Right lobe of liver (tissue), 6 donors: ENCODE data around the gene GPR22. TPM values are rescaled to one million over a fixed set of nuclear protein-coding genes. Genes with fewer than 3 reads are reported as not detected.

Source experiments
- ATAC-seq, 4 donors: fragments of 200-7000 bp; cut with Tn5 transposase; one replicate each; pipeline ENCODE4 v1.9.1; 2020; ENCODE audit warnings: mild to moderate bottlenecking in 4 of 4, moderate library complexity in 4 of 4
- DNase-seq, 3 donors: peaks; one replicate each; pipeline ENCODE4 v3.0.0-alpha.2; 2020
- H3K27ac ChIP-seq, 3 donors: fragments of 200-600 bp; one replicate each; pipeline ENCODE4 v1.8.0; 2022
- H3K27me3 ChIP-seq, 2 donors: fragments of 200-600 bp; one replicate each; pipeline ENCODE4 v1.8.0; 2022
- H3K36me3 ChIP-seq, 4 donors: fragments of 200-600 bp; sonication (generic) in 1 of 4; one replicate each; pipeline versions ENCODE4 v1.5.1 to v1.8.0; 2017 to 2022; ENCODE audit warnings: control low read depth in 1 of 4
- H3K4me1 ChIP-seq, 4 donors: fragments of 200-600 bp; sonication (generic) in 1 of 4; one replicate each; pipeline versions ENCODE4 v1.5.1 to v1.8.0; 2017 to 2022; ENCODE audit warnings: control low read depth in 1 of 4
- H3K4me3 ChIP-seq, 3 donors: fragments of 200-600 bp; one replicate each; pipeline ENCODE4 v1.8.0; 2022
- H3K9me3 ChIP-seq, 4 donors: fragments of 200-600 bp; sonication (generic) in 1 of 4; one replicate each; pipeline versions ENCODE4 v1.5.1 to v1.8.0; 2017 to 2022; ENCODE audit warnings: control low read depth in 1 of 4
- POLR2A ChIP-seq: fragments of 450-650 bp; IDR thresholded peaks from one replicate; pipeline ENCODE4 v1.6.1; 2017; ENCODE audit warnings: antibody characterized with exemption, mild to moderate bottlenecking
- WGBS: methylation state at CpG from one replicate; pipeline ENCODE4 v1.1.6; 2018; ENCODE audit warnings: low coverage, low lambda C conversion rate; ENCODE audit not compliant: insufficient coverage; ENCODE audit errors: missing lambda C conversion rate; 5-methylcytosine and 5-hydroxymethylcytosine counted together
- intact Hi-C, 2 donors: fragments of 100-400 bp; cut with DNase I; formaldehyde crosslinking; loops; one replicate each; pipeline versions ENCODE4 v1.11.2 to v1.14.1; 2022
- total RNA-seq, 6 experiments: library from RNA; depleted of rRNA in 2 of 6; stranded (reverse); fragments of >200 nt in 2 of 6; fragmentation: NEBNext Ultra II Directional in 3 of 6; extraction: Animal tissue kit (Norgen Biotek cat#: 25700) in 3 of 6; gene quantifications; one replicate each; pipeline versions ENCODE4 v1.1.0 to v1.2.4, GENCODE V29; 2016 to 2023
- TF ChIP-seq, protein P1 (sequence below), 4 donors: fragments of 200-600 bp in 3 of 4; fragments of 450-650 bp in 1 of 4; IDR thresholded peaks; one replicate each; pipeline versions ENCODE4 v1.5.1 to v1.8.0; 2016 to 2022; ENCODE audit warnings: antibody characterized with exemption in 4 of 4, mild to moderate bottlenecking in 2 of 4
- donor health status: DM: no; HTN: yes; CAD: no.
- donor health status: DM: no; HTN: no; CAD: no.
- donor health status: DM: no; HTN: no; CAD: no.
- donor health status: DM: no; HTN: yes; CAD: no.
- donor health status: DM: no; HTN: yes; CAD: no.

The GPR22 gene
- total RNA-seq, 6 experiments from 2014 or later: not detected

- H3K4me1 ChIP-seq: no peaks in the 10 kb centered on the region
- H3K4me3 ChIP-seq: no peak overlapping the region
- no peaks in the 10 kb centered on the region for H3K36me3 ChIP-seq
- H3K27me3 ChIP-seq: no peaks in the 10 kb centered on the region
- DNase-seq: no peak
- WGBS: 67% methylated on average over 2 of the region's 2 CpGs
- no peaks in the 10 kb centered on the region for H3K9me3 ChIP-seq
- TF ChIP-seq, protein P1, sequence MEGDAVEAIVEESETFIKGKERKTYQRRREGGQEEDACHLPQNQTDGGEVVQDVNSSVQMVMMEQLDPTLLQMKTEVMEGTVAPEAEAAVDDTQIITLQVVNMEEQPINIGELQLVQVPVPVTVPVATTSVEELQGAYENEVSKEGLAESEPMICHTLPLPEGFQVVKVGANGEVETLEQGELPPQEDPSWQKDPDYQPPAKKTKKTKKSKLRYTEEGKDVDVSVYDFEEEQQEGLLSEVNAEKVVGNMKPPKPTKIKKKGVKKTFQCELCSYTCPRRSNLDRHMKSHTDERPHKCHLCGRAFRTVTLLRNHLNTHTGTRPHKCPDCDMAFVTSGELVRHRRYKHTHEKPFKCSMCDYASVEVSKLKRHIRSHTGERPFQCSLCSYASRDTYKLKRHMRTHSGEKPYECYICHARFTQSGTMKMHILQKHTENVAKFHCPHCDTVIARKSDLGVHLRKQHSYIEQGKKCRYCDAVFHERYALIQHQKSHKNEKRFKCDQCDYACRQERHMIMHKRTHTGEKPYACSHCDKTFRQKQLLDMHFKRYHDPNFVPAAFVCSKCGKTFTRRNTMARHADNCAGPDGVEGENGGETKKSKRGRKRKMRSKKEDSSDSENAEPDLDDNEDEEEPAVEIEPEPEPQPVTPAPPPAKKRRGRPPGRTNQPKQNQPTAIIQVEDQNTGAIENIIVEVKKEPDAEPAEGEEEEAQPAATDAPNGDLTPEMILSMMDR (IDR thresholded peaks at IDR 0.05): no peak
- no peak for TF ChIP-seq POLR2A
- ATAC-seq: peak; percentile 40 to 60 (median 57)
- intact Hi-C loops: no loop called here
- H3K27ac ChIP-seq: no peak overlapping the region
Observed at GRCh38 chr7:107479303-107479702, 9.4 kb downstream of the GPR22 start.

- intact Hi-C loops: no loop called here
- H3K4me1 ChIP-seq: no peaks in the 10 kb centered on the region
- no peak for TF ChIP-seq POLR2A
- TF ChIP-seq, protein P1 (IDR thresholded peaks at IDR 0.05): no peak
- no peaks in the 10 kb centered on the region for H3K9me3 ChIP-seq
- no peak overlapping the region for H3K27ac ChIP-seq
- H3K36me3 ChIP-seq: no peaks in the 10 kb centered on the region
- ATAC-seq: no peak
- 83% methylated on average over 3 of the region's 3 CpGs for WGBS
- no peak overlapping the region for H3K4me3 ChIP-seq
- no peak for DNase-seq
- no peaks in the 10 kb centered on the region for H3K27me3 ChIP-seq
Observed at GRCh38 chr7:107480932-107481331, 11.1 kb downstream of the GPR22 start.

GRCh38 chr7:107482571-107482970 is 12.7 kb downstream of the GPR22 start:
- H3K36me3 ChIP-seq: no peaks in the 10 kb centered on the region
- H3K9me3 ChIP-seq: no peaks in the 10 kb centered on the region
- DNase-seq (no peak), ATAC-seq (no peak)
- 88% methylated on average over 1 of the region's 1 CpG for whole genome bisulfite sequencing
- H3K4me1 ChIP-seq: no peaks in the 10 kb centered on the region
- no peak overlapping the region for H3K27ac ChIP-seq
- H3K4me3 ChIP-seq: no peak overlapping the region
- intact Hi-C loops: no loop called here
- TF ChIP-seq, protein P1 (IDR thresholded peaks at IDR 0.05): no peak
- no peak for TF ChIP-seq POLR2A
- no peaks in the 10 kb centered on the region for H3K27me3 ChIP-seq

GRCh38 chr7:107486041-107486440 is 16.2 kb downstream of the GPR22 start:
- DNase-seq (no peak), ATAC-seq (no peak)
- intact Hi-C loops: no loop called here
- H3K9me3 ChIP-seq: no peaks in the 10 kb centered on the region
- H3K4me1 ChIP-seq: no peaks in the 10 kb centered on the region
- TF ChIP-seq, protein P1 (IDR thresholded peaks at IDR 0.05): no peak
- no peak for TF ChIP-seq POLR2A
- no peak overlapping the region for H3K4me3 ChIP-seq
- H3K27me3 ChIP-seq: no peaks in the 10 kb centered on the region
- H3K27ac ChIP-seq: no peak overlapping the region
- 81% methylated on average over 3 of the region's 3 CpGs for WGBS
- no peaks in the 10 kb centered on the region for H3K36me3 ChIP-seq

DNA sequence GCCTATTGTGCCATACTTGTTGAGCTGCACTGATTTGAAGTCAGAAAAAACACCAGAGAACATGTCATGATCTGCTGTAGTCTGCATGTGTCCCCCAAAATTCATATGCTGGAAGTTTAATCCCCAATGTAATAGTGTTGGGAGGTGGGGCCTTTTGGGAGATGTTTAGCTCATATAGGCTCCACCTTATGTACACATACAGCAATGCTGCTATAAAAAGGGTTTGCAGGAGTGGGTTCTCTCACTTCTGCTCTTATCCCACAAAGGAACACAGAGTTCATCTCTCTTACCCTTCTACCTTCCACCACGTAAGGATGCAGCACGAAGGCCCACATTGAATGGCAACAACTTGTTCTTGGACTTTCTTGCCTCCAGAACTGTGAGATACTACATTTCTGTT is 23.0 kb downstream of the GPR22 start:
- Histone ChIP-seq H3K4me3 (no peak overlapping the region), H3K27ac (no peak overlapping the region), H3K36me3 (no peaks in the 10 kb centered on the region), H3K27me3 (no peaks in the 10 kb centered on the region), H3K4me1 (no peaks in the 10 kb centered on the region), H3K9me3 (no peaks in the 10 kb centered on the region)
- WGBS: 100% methylated on average over 2 of the region's 2 CpGs
- TF ChIP-seq POLR2A: no peak
- TF ChIP-seq, protein P1 (IDR thresholded peaks at IDR 0.05): no peak
- ATAC-seq (no peak), DNase-seq (no peak)
- intact Hi-C loops: no loop called here
